ENCODE data around the gene PLCXD3.
"Not testable (repeated sequence)": the region's sequence is repeated elsewhere in the genome, so short reads cannot be mapped to it uniquely, and the experiment has no call there.

Gene PLCXD3, protein sequence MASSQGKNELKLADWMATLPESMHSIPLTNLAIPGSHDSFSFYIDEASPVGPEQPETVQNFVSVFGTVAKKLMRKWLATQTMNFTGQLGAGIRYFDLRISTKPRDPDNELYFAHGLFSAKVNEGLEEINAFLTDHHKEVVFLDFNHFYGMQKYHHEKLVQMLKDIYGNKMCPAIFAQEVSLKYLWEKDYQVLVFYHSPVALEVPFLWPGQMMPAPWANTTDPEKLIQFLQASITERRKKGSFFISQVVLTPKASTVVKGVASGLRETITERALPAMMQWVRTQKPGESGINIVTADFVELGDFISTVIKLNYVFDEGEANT

DNA sequence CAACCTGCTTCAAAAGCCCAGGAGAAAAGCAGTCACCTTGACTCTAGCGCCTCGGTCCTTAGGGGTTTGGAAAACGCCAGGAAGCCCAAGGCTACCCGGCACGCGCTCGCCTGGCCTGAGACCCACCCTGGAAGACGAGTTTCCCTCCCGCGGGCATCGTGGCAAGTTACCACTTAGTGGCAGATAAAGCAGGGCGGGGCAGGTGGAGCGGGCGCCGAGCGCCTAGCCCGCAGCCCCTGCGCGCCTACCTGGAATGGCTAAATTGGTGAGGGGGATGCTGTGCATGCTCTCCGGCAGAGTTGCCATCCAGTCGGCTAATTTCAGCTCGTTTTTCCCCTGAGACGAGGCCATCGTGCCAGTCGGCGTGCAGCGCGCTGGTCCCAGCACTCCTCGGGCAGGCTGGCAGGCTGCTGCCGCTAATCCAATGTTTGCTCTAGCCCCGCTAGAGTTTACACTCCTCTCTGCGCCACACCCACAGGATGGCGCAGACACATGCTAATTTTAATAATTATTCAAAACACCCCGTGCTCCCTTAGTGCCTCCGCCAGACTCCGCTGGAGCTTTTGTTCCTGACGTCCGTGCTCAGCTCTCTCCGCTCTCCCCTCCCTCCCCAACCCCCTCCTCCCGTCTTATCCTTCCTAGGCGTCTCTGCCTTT, at the start of gene PLCXD3:
Gene PLCXD3, minus strand, starts transcription at position 426 of the 656 bp plus-strand sequence. Its CDS starts 75 bp downstream, at position 351.
- DNase-seq: peak; percentile 31 to 87

DNA sequence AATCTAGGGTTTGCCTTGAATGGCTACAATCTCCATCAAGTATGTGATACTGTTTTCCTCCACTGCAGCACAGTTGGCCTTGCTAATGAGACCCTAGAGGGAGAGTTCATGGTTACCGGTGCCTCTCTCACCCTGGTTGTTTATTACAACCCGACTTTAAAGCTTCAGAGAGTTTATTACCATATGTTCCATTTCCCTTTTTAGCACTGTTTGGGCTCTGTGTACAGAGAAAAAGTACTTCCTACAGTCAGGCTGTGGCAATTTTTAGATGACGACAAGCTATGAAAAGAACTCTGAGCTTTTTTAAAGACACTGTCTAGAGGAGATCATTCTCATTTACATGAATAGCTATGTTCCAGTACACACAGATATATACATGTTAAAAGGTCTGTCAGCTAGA, 48.8 kb upstream of the PLCXD3 start:
- DNase-seq: no peak

DNA sequence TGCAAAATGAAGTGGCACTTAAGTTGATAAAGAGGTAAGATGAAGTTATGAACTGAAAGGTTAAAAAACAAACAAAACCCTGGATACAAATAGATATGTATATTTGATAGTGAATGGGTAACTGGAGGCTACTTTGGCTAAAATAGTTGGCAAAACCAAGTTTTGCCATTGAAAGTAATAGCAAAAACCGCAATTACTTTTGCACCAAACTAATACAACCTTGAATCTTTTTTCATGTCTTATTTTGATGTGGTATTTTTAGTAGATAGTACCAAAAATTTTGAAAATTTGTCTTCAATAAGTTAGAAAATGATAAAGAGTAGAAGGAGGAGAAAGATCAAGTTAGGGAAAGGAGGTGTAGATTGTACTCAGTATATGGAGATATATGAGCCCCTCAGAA, 47.9 kb upstream of the PLCXD3 start:
- DNase-seq: no peak

DNA sequence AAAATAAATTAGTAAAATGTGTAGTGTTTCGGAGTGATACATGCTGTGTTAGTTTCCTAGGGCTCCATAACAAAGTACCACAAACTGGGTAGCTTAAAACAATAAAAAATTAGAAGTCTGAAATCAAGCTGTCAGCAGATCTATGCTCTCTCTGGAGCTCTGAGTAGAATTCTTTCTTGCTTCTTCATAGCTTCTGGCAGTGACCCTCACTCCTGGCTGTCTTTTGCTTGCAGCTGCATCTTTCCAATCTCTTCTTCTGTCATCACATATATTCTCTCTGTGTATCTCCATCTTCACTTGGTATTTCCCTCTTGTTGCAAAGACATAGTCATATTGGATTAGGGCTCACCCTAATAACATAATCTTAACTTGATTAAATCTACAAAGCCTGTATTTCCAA, 37.6 kb upstream of the PLCXD3 start:
- DNase-seq: no peak

DNA sequence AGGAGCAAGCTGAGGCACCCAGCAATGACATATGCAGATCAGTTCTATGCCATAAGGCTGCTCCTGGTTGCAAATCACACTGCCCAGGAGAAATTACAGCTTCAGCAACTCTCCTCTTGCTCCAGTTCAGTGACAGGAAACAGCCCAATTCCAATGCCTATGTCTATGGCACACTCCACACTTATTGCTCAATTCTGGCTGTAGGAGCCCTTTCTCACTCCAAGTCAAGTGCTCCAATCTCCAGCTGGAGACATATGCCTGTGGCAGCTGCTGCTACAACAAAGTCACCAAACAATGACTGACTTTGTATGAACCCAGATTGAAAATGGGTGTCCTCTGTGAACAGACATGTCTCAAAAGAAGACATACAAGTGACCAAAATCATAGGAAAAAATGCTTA, 31.8 kb upstream of the PLCXD3 start:
- peak in 1 of 2 experiments; percentile 23 for DNase-seq

DNA sequence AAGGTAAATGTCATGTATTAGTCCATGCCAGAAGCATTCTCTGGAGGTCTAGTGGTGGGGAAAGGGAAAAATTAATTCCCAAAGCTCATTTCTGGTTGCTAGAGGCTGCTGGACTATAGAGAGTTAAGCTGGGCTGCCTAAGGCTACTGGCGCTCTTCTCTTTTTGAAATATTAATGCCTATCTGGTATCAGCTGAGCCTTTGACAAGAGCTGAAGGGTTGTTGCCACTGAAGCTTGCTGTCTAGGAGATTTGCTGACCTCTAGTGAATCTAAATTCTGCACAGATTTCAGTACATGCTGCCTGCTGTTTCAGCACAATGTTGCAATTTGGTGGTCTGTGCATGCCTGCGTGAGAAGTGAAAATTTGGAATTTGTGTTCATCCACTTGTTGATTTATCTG, 29.1 kb upstream of the PLCXD3 start:
- no peak for DNase-seq

DNA sequence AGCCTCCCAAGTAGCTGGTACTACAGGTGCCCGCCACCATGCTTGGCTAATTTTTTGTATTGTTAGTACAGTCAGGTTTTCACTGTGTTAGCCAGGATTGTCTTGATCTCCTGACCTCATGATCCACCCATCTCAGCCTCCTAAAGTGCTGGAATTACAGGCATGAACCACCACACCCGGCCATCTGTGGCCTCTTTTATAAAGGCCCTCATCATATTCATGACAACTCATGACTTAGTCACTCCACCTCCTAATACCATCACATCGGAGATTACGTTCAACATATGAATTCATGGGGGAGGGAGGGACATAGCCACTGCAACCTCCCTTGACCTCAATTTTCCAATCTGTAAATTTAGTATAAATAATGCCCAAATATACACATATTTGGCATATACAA, 27.2 kb upstream of the PLCXD3 start:
- no peak for DNase-seq

DNA sequence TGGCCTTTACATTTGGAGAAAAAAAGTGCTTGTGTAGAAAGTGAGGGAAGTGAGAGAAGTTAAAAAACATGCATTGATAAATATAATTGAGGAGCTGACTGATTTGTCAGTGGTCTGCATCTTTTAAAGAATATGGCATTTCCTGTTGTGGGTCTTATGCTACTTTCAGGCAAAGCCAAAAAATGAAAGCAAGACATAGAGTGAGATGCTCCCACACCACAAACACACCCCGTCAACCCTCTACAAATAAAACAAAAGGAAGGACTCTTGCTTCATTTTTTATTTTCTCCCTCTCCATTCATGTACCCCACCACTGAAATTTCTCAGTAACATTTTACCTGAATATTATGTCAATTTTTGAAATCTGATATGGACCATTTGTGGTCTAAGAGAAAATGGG, 22.1 kb upstream of the PLCXD3 start:
- DNase-seq: no peak

DNA sequence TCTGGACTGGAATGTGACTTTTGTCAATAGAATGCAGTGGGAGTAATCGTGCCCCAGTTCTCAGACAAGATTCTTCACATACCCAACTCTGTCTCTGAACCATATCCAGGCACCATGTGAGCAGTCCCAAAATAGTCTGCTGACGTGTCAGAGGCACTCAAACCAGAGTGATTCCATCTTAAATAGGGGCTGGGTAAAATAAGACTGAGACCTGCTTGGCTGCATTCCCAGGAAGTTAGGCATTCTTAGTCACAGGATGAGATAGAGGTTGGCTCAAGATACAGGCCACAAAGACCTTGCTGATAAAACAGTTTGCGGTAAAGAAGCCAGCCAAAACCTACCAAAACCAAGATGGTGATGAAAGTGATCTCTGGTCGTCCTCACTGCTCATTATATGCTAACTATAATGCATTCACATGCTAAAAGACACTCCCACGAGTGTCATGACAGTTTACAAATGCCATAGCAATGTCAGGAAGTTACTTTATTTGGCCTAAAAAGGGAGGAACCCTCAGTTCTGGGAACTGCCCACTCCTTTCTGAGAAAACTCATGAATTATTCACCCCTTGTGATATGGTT, 16.9 kb upstream of the PLCXD3 start:
- DNase-seq: no peak

DNA sequence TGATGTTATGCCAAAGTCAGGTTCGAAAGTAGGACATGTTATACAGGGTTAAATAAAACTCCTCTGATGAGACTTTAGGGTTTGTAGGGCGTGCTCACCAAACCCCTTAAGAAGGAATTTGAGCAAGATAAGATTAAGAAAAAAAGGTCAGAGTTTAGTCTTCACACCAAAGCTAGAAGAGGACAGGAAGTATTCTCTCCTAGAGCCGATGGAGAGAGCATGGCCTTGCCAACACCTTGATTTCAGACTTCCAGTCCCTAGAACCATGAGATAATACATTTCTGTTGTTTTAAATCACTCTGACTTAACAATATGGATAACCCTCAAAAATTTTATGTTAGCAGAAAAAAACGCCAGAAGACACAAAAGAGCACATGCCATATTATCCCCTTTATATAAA, 16.3 kb upstream of the PLCXD3 start:
- DNase-seq: no peak

DNA sequence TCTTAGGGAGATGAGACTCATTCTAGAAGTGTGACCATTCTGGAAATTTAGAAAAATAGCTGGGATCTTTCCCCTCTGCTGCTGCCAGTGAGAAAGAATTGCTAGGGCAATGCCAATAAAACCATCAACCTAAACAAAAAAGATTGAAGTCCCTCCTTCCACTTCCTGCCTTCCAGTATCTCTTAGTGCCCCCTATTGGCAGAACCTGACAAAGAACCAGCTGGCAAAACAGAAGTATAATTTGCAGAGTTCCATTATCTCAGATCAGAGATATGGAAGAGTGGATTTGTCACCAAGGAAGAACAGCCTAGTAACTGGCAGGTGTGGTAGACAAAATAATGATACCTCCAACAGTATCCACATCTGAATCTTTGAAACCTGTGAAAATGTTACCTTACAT, 13.8 kb upstream of the PLCXD3 start:
- peak in 1 of 2 experiments; percentile 53 for DNase-seq

DNA sequence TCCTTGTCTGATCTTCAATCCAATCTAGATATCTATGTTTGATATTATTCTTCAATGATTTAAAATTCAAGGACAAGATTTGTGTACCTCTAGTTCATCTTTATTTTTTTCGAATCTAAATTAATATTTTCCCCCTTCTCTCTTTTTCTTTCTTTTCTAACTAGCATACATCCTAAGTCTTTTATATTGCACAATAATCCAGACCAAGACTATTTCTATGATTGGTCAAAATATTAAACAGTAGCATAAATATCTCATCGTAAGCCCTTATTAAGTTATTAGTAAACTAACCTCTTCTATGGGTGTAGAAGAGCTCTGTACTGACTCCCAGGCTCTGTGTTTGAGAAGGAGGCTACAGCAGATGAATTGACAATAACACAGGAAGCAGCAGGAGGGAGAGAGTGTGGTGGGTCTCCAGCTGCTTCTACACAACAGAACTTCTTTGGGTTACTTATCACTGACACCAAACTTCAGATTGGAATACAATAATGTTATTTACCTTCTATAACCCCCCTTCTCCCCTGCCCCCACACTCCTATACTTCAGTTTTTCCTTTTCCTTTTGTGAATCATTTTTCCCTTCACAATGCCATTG, 11.9 kb upstream of the PLCXD3 start:
- no peak for DNase-seq

DNA sequence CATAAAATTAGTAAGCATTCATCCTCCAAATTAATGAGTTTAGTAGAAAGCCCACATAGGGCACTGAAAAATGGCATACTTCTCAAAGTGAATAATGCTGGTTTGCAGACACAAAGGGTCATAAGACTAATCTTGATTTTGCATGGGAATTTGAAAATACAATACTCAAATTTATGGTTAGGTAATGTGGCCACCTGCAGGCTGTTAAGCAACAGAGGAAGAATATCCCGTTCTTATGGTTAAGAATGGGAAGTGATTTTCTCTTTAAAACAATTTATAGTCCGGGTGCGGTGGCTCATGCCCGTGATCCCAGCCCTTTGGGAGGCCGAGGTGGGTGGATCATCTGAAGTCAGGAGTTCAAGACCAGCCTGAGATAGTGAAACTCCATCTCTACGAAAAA, 9.4 kb upstream of the PLCXD3 start:
- peak in 1 of 2 experiments; percentile 53 for DNase-seq

DNA sequence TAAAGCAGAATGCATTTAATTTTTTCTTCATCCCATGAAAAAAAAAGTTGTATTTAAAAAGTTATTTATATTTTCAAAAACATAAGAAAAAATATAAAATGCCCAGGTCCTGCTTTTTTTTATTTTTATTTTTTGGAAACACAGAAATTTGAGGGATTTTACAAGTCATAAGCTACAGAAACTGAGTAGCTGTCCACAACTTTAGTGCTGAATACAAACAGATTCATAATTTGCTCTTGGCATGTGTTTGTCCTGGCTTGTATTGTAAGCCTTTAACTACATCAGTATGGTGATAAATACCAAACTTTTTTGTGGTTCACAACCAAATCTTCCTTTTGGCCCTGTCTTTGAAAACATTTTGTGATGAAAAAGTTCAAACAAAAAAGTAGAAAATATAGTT, 7.5 kb upstream of the PLCXD3 start:
- DNase-seq: no peak

DNA sequence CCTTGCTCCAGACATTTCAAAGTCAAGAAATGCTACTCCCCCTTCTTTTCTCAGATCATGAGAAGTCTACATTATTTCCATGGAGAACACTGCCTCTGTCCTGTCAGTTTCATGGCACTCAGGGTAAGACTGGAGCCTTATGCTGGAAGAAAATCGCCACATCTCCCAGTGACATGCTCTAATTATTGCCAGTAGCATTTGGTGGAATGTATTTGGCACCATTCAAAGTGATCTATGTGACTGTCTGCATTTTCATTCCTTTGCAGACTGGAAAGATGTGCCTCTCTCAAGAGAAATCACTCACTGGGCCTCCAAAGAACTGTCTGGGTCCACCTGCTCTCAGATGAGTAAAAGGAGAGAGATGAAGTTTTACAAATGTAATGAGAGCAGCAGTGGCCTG, 840 bp upstream of the PLCXD3 start:
- DNase-seq: no peak

DNA sequence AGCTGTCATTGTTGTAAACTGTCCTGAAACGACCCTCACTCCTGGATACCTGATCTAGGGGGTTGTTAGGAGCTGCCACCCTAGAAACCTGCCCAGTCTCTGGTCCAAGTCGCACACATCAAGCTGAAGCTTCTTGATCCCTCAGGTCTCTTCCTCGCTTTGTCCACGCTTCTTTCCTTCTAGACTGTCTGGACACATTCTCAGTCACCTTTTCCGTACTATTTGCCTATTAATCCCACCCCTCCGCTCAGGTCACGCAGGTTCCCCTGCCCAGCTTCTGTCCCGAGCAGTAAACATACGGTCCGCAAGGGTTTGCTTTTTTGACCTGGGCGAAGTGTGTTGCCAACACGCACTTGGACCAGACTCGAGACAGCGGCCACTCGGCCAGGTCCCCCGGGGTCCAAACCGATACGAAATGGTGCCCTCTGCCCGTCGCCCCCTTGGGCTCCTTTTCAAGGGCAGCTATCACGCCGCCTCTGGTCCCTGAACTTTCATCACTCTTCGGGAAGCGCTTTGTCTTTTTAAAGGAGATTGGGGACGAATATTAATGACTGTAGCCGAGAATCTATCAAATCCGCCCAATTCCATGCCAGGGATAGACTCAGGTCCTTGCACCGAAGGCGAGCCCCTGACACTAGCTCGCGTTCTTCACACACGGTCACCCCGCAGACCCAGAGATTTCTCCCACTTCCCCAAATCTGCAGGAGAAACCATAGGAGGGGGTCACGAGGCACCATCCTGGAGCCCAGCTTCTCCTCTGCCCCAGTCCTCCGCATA, 814 bp downstream of the PLCXD3 start:
- no peak for DNase-seq

DNA sequence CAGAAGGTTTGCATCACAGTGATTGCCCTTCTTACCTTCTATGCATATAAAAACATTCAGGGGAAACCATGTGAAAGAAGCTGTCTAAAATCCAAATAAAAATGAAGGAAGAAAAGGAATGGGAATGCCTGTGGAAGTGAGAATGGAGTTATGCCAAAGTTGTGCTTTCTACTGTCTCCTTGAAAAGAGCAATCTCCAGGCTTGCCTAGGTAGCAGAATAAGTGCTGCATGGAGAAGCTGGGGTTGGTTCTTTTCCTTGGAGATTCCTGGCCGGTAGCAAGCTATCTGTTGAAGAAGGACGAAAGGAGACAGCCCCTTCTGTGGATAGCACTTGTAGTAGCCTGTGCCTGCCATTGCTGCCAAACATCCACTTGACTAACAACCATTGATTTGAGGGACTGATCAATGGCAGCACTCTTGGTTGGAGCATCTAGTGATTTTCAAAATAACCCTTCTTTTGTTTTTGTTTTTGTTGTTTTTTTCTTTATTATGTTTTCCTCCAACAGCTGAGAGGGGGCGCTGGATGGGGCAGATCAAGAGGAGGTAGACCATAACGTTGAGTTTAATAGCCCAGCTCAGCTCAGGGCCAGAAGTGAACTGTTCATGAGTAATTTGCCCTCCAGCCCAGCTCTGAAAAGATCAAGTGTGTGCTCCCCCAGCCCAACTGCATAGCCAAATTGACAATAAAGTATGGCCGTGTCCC, 1.6 kb downstream of the PLCXD3 start:
- DNase-seq: peak in 1 of 2 experiments; percentile 28

DNA sequence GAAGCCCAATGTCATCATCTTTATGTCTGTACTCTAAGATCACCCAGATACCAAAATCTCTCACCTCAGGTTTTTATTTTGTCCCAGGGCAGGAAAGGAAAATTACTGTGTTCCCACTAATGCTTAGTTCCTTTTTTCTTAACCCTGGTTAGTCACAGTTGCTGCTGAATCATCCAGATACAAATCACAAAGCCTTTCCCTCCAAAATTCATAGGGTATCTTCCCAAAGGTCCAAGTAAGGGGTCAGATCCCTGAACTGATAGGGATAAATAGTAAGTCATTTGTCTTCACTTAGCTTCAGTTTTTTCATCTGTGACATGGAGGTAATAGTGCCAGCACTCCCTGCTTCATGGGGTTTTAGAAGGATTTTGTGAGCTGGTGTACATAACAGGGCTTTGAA, 2.2 kb downstream of the PLCXD3 start:
- DNase-seq: no peak

DNA sequence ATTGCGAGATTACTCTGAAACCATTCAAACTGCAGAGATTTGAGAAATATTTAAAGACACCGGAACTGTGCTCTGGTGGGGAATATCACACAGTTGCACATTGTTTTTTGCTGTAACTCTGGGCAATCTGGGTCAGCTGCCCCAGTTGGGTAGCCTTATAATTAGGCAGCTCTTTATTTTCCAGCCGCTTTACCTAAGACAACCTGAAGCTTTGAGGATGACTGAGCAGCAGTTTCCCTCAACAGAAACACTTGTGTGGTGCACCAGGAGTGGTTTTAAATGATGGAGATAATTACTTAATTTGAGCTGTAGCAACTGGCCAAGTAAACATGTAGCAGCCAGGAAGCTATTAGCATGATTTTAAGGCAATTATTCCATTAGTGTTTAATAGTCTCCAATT, 2.9 kb downstream of the PLCXD3 start:
- no peak for DNase-seq

DNA sequence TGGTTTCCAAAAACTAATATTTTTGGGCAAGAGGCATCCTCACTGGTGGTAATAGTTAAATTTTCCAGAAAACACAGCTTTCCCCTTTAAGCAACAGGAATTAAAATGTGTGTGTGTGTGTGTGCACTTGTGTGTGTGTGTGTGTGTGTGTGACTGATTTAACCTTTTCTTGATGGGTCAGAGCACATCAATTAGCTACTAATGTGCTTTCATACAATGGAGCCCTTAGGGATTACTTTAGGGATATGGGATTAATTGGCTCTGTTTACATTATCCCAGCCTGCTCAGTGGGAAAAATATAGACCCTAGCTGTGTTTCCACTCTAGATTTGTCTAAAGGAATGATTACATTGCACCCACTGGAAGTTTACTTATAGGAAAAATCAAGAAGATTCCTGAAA, 6.5 kb downstream of the PLCXD3 start:
- no peak for DNase-seq

DNA sequence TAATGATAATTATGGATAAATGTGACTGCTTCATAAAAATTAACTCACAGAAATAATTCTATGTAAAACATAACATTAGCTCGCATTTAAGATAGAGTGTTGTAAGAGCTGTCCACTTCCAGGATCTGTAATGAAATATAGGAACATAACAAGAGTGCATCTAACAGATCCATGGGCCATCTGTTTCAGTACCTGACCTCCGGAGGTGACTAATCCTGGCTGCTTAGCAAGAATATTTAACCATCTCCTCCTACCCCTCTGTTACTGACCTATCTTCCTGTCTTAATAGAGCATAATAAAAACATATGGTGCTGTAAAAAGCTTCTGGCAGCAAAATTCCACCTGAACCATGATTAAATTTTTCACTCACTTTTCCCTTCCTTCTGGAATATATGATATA, 7.1 kb downstream of the PLCXD3 start:
- peak in 1 of 2 experiments; percentile 36 for DNase-seq

DNA sequence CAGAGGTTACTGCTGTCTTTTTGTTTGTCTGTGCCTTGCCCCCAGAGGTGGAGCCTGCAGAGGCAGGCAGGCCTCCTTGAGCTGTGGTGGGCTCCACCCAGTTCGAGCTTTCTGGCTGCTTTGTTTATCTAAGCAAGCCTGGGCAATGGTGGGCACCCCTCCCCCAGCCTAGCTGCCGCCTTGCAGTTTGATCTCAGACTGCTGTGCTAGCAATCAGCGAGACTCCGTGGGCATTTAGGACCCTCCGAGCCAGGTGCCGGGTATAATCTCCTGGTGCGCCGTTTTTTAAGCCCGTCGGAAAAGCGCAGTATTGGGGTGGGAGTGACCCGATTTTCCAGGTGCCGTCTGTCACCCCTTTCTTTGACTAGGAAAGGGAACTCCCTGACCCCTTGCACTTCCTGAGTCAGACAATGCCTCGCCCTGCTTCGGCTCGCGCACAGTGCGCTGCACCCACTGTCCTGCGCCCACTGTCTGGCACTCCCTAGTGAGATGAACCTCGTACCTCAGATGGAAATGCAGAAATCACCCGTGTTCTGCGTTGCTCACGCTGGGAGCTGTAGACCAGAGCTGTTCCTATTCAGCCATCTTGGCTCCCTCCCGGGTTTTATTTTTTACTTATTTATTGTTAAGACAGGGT, 16.8 kb downstream of the PLCXD3 start:
- DNase-seq: not testable (repeated sequence)
